Hepatocyte (in vitro differentiated cells): ENCODE measurements around the gene IL1RAPL1. TPM values are rescaled to one million over a fixed set of nuclear protein-coding genes. Genes with fewer than 3 reads are reported as not detected.

Source experiments
- DNase-seq: peaks from one replicate; pipeline ENCODE4 v3.0.0-alpha.2; 2016; ENCODE audit warnings: low spot score
- H2AFZ ChIP-seq: fragments of 200-600 bp; sonication (generic); 2 replicates; pipeline ENCODE4 v1.6.0; 2016; ENCODE audit warnings: antibody characterized with exemption, mild to moderate bottlenecking
- H3K27ac ChIP-seq: fragments of 200-600 bp; sonication (generic); 2 replicates; pipeline ENCODE4 v1.5.1; 2016; ENCODE audit warnings: mild to moderate bottlenecking
- H3K27me3 ChIP-seq: fragments of 200-600 bp; sonication (generic); 2 replicates; pipeline ENCODE4 v1.6.1; 2016
- H3K36me3 ChIP-seq: fragments of 200-600 bp; sonication (generic); replicated peaks from 2 replicates; pipeline ENCODE4 v1.5.1; 2016; ENCODE audit warnings: low read depth; ENCODE audit not compliant: insufficient read depth
- H3K4me1 ChIP-seq: fragments of 200-600 bp; sonication (generic); 2 replicates; pipeline ENCODE4 v1.5.1; 2016; ENCODE audit warnings: mild to moderate bottlenecking, moderate library complexity; ENCODE audit not compliant: insufficient read depth
- H3K4me2 ChIP-seq: fragments of 200-600 bp; sonication (generic); 2 replicates; pipeline ENCODE4 v1.6.0; 2016
- H3K4me3 ChIP-seq: fragments of 200-600 bp; sonication (generic); 2 replicates; pipeline ENCODE4 v1.5.1; 2016; ENCODE audit warnings: mild to moderate bottlenecking
- H3K79me2 ChIP-seq: fragments of 200-600 bp; sonication (generic); 2 replicates; pipeline ENCODE4 v1.6.0; 2017; ENCODE audit warnings: mild to moderate bottlenecking
- H3K9me2 ChIP-seq: fragments of 200-600 bp; sonication (generic); replicated peaks from 2 replicates; pipeline ENCODE4 v1.6.0; 2017; ENCODE audit warnings: mild to moderate bottlenecking; ENCODE audit not compliant: insufficient read depth
- H3K9me3 ChIP-seq: fragments of 200-600 bp; sonication (generic); 2 replicates; pipeline ENCODE4 v1.5.1; 2016; ENCODE audit warnings: low read depth, mild to moderate bottlenecking
- H4K20me1 ChIP-seq: fragments of 200-600 bp; sonication (generic); 2 replicates; pipeline ENCODE4 v1.6.0; 2016; ENCODE audit warnings: mild to moderate bottlenecking; ENCODE audit not compliant: insufficient read depth, poor library complexity, severe bottlenecking
- EZH2 ChIP-seq: fragments of 200-600 bp; sonication (generic); IDR thresholded peaks from 2 replicates; pipeline ENCODE4 v1.6.1; 2016; ENCODE audit warnings: antibody characterized with exemption, mild to moderate bottlenecking, borderline replicate concordance
- EZH2phosphoT487 ChIP-seq: fragments of 200-600 bp; sonication (generic); IDR thresholded peaks from one replicate; pipeline ENCODE4 v1.6.1; 2018; ENCODE audit warnings: antibody characterized with exemption, mild to moderate bottlenecking, low read depth, moderate library complexity; ENCODE audit not compliant: unreplicated experiment, severe bottlenecking
- WGBS: methylation state at CpG from one replicate; pipeline ENCODE4 v1.1.6; 2016; ENCODE audit warnings: low lambda C conversion rate; ENCODE audit errors: missing lambda C conversion rate; 5-methylcytosine and 5-hydroxymethylcytosine counted together
- polyA plus RNA-seq: library from polyadenylated mRNA; unstranded; fragments of >200 nt; fragmentation: Nextera tagmentation; extraction: Ambion mirVana; gene quantifications from 2 replicates; pipeline ENCODE4 v1.2.1, GENCODE V29; 2016
- total RNA-seq: library from RNA; depleted of rRNA; stranded (reverse); fragments of >200 nt; gene quantifications from 2 replicates; pipeline ENCODE4 v1.2.3, GENCODE V29; 2014
- TF ChIP-seq, protein P1 (sequence below): fragments of 200-600 bp; sonication (generic); IDR thresholded peaks from 2 replicates; pipeline ENCODE4 v1.5.1; 2016; ENCODE audit warnings: antibody characterized with exemption, mild to moderate bottlenecking; ENCODE audit not compliant: poor library complexity

The IL1RAPL1 gene
- total and polyA plus RNA-seq, 2 experiments from 2014 or later: 0.89 to 2.7 TPM

DNA sequence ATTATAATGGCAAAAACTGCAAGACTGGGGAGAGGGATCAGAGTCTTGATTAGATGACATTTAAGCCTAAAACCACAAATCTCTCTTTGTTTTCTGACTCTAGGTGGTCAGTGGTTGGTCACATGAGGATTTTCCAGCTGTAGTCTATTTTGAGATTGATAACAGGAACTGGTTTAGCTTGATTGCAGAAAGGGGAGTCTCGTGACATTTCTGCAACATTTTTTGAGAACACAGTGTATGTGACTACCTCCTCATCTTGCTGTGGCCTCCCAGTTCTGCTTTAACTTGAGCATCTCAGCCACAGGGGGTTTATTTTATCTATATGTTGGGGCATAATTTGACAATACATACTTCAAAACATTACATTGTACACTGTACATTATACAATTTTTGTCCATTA is 901.7 kb downstream of the IL1RAPL1 start:
- no peak overlapping the region for H3K4me2 ChIP-seq
- TF ChIP-seq EZH2 (no peak), EZH2phosphoT487 (no peak)
- TF ChIP-seq, protein P1, sequence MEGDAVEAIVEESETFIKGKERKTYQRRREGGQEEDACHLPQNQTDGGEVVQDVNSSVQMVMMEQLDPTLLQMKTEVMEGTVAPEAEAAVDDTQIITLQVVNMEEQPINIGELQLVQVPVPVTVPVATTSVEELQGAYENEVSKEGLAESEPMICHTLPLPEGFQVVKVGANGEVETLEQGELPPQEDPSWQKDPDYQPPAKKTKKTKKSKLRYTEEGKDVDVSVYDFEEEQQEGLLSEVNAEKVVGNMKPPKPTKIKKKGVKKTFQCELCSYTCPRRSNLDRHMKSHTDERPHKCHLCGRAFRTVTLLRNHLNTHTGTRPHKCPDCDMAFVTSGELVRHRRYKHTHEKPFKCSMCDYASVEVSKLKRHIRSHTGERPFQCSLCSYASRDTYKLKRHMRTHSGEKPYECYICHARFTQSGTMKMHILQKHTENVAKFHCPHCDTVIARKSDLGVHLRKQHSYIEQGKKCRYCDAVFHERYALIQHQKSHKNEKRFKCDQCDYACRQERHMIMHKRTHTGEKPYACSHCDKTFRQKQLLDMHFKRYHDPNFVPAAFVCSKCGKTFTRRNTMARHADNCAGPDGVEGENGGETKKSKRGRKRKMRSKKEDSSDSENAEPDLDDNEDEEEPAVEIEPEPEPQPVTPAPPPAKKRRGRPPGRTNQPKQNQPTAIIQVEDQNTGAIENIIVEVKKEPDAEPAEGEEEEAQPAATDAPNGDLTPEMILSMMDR: no peak
- no peaks in the 10 kb centered on the region for H3K4me1 ChIP-seq
- H3K9me2 ChIP-seq: no peaks in the 10 kb centered on the region
- H3K9me3 ChIP-seq: no peaks in the 10 kb centered on the region
- DNase-seq: no peak
- H3K36me3 ChIP-seq: no peaks in the 10 kb centered on the region
- H3K79me2 ChIP-seq: no peaks in the 10 kb centered on the region
- no peak overlapping the region for H3K4me3 ChIP-seq
- no peak overlapping the region for H2AFZ ChIP-seq
- no peaks in the 10 kb centered on the region for H3K27me3 ChIP-seq
- no peaks in the 10 kb centered on the region for H4K20me1 ChIP-seq
- 62% methylated on average over 1 of the region's 1 CpG for WGBS
- no peak overlapping the region for H3K27ac ChIP-seq

DNA sequence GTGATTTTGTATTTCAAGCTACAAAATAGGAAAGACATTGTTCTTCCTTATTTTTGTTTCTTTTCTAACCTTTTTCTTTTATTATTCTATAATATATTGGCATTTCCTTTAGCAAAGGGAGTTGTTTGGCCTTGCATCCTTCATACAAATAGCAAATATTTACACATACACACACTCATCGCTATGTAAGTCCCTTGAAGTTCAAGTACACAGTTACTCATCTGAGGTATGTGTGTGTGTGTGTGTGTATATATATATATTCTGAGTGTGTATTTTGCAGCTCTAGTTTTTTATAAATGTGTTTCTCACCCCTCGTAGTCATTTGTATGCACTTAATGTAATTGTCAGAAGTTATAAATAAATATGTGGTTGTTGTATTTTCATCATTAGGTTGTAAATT is 903.4 kb downstream of the IL1RAPL1 start:
- Histone ChIP-seq H3K4me1 (no peaks in the 10 kb centered on the region), H3K36me3 (no peaks in the 10 kb centered on the region), H3K27me3 (no peaks in the 10 kb centered on the region), H3K27ac (no peak overlapping the region), H4K20me1 (no peaks in the 10 kb centered on the region), H3K9me2 (no peaks in the 10 kb centered on the region), H3K79me2 (no peaks in the 10 kb centered on the region), H3K9me3 (no peaks in the 10 kb centered on the region), H3K4me2 (no peak overlapping the region), H3K4me3 (no peak overlapping the region), H2AFZ (no peak overlapping the region)
- WGBS: 85% methylated on average over 2 of the region's 2 CpGs
- DNase-seq: no peak
- no peak for TF ChIP-seq EZH2phosphoT487
- no peak for TF ChIP-seq EZH2
- TF ChIP-seq, protein P1: no peak

DNA sequence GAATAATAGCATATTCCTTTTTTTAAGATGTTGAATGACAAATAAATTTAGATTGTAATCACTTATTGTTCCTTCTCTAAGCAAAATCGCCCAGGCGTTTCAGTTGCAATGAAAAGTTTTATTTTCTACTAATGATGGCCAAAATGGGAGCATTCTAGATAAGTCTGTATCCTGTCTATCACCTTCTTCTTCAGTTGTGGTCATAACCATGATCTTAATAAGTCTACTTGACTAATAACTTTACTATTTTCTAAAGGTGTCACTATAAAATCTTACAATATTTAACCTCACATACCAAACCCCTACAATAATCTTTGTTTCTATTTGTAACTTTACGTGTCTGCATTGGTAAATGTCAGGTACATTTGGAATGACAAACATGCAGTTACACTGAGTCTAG is 904.4 kb downstream of the IL1RAPL1 start:
- Histone ChIP-seq H3K9me2 (no peaks in the 10 kb centered on the region), H3K4me2 (no peak overlapping the region), H4K20me1 (no peaks in the 10 kb centered on the region), H3K36me3 (no peaks in the 10 kb centered on the region), H3K27me3 (no peaks in the 10 kb centered on the region), H3K79me2 (no peaks in the 10 kb centered on the region), H3K4me1 (no peaks in the 10 kb centered on the region), H3K4me3 (no peak overlapping the region), H3K27ac (no peak overlapping the region), H3K9me3 (no peaks in the 10 kb centered on the region), H2AFZ (no peak overlapping the region)
- no peak for TF ChIP-seq EZH2
- no peak for TF ChIP-seq EZH2phosphoT487
- TF ChIP-seq, protein P1: no peak
- WGBS: 51% methylated on average over 3 of the region's 3 CpGs
- no peak for DNase-seq

DNA sequence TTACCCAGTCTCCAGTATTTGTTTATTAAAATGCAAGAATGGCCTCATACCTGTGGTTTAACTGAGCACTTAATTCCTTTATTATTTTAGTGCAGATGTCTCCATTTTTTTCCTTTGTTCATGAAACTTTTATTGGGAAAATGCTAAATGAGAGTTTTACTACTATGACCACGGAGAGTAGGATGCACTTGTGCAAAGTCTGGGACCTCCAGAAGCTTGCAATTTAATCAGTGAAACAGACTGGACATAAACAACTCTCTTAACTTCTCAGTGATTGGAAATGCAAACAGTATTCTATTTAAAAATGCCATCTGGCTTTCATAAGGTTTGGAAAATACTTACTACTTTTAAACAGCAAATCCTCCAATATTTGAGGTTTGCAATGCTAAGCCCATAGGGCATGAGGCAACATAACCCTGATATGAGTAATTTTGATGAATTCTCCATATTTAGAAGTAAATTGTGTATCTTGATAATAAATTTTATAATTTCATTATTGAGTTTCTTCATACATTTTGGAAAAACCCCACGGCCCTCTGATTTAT is 909.5 kb downstream of the IL1RAPL1 start:
- H3K4me3 ChIP-seq: no peak overlapping the region
- H3K9me2 ChIP-seq: no peaks in the 10 kb centered on the region
- no peaks in the 10 kb centered on the region for H3K27me3 ChIP-seq
- no peak overlapping the region for H3K4me2 ChIP-seq
- H3K79me2 ChIP-seq: no peaks in the 10 kb centered on the region
- no peak overlapping the region for H2AFZ ChIP-seq
- no peaks in the 10 kb centered on the region for H3K4me1 ChIP-seq
- no peaks in the 10 kb centered on the region for H3K36me3 ChIP-seq
- no peaks in the 10 kb centered on the region for H4K20me1 ChIP-seq
- TF ChIP-seq EZH2 (no peak), EZH2phosphoT487 (no peak)
- TF ChIP-seq, protein P1: no peak
- 37% methylated on average over 2 of the region's 2 CpGs for WGBS
- no peak for DNase-seq
- no peak overlapping the region for H3K27ac ChIP-seq
- H3K9me3 ChIP-seq: no peaks in the 10 kb centered on the region
